Stimulated activated CD8-positive, alpha-beta memory T cell treated with anti-CD3 and anti-CD28 coated beads, Interleukin-4, amount 100 ng/mL, for 48 hours (primary cell): Measurements from ENCODE around the gene NPEPPS.
"Not testable (repeated sequence)": the region's sequence is repeated elsewhere in the genome, so short reads cannot be mapped to it uniquely, and the experiment has no call there.

Experiments
- DNase-seq: peaks from one replicate; pipeline ENCODE4 v3.0.0-alpha.2; 2020

Gene NPEPPS

DNA sequence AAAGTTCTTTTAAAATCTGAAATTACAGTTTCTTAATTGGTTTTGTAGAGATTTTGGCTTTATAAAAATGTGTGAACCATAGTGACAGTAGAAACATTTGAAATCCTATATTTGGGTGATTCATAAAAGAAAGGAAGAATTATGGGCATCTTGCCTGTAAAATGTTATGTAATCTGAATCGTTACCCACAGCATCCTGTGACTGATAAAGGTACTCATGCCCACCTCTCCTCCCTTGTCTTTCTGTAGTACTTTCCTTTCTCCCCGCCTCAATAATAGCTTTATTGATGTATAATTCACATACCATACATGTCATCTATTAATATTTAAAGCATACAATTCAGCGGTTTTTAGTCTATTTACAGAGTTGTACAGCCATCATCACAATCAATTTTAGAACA is 36.4 kb downstream of the NPEPPS start:
- not testable (repeated sequence) for DNase-seq

DNA sequence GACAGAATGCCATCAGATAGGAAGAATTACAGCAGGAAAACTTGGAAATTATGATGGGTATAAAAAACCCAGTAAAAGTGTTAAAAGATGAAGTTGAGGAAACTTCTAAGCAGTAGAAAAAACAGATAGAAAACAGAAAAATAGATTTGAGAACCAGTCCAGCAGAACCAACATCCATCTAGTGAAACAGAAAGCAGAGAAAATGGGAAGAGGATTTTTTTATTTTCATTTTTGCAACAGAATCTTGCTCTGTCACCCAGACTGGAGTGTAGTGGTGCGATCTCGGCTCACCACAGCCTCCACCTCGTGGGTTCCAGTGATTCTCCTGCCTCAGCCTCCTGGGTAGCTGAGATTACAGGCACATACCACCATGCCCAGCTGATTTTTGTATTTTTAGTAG is 41.7 kb downstream of the NPEPPS start:
- not testable (repeated sequence) for DNase-seq

DNA sequence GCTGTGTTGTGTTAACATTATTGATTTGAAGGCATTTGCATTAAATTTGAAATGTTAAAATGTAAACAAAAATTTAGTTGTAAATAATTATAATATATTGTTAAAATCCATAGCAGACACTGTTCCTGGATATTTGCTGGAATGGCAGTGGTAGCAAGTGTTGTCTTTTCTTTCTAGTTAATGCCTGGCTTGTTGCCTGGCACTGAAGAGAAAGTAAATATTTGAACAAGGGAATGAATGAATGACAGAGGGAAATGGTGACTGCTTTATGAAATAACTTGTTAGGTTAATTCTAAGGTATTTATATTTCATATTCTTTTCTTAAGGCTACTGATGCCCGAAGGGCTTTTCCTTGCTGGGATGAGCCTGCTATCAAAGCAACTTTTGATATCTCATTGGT is 51.5 kb downstream of the NPEPPS start:
- not testable (repeated sequence) for DNase-seq

- not testable (repeated sequence) for DNase-seq
Measured at GRCh38 chr17:47586378-47587055, 55.6 kb downstream of the NPEPPS start.

DNA sequence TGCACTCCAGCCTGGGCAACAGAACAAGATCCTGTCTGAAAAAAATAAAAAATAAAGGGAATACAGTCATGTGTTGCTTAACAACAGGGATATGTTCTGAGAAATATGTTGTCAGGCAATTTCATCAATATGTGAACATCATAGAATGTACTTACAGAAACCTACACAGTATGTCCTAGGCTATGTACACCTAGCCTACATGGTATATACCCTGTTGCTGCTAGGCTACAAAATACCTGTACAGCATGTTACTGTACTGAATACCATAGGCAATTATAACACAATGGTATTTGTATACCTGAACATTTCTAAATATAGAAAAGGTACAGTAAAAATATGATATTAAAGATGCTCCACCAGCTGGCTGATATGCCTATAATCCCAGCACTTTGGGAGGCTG is 62.6 kb downstream of the NPEPPS start:
- not testable (repeated sequence) for DNase-seq

DNA sequence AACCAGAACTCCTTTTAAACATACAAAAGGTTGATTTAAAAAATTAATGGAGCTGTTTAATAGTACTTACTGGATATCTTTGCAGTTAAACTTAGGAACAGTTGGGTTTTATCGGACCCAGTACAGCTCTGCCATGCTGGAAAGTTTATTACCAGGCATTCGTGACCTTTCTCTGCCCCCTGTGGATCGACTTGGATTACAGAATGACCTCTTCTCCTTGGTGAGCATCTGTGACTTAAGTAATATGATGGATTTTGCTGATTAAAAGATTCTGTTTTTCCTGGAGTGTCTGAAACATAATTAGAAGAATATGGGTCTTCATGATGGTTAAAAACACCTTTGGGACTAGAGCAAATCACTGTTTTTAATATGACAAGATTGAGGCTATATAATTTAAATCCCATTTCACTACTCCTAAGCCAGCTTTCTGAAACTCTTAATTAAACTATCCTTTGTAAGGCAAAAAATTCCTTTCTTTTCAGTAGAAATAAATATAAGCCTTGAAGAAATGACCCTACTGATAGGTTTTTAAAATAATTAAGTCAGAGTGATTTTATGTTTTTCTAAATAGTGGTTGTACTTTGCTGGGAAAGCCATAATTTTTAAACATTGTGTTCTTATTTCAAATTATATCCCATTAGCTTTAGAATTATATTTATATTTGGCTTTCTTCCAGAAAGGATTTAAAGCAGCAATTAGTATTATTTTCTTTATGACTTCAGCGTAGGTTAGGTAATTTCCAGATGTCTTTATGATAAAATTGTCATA is 73.1 kb downstream of the NPEPPS start:
- no peak for DNase-seq

GRCh38 chr17:47604598-47604927 is 73.7 kb downstream of the NPEPPS start:
- no peak for DNase-seq

DNA sequence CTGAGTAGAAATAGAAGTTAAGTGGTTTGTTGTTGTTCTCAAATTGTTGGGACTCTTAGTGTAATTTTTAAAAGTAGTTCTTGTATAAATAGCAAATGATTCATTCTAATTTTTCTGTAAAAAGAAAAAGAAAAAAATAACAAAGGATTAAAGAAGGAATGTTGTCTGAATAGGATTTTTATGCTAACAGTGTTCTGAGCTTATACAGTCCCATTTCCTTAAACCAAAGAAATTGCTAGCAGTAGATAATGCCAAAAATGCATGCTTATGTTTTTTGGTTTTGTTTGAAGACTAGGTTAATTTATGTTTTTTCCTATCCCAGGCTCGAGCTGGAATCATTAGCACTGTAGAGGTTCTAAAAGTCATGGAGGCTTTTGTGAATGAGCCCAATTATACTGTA is 74.1 kb downstream of the NPEPPS start:
- no peak for DNase-seq

DNA sequence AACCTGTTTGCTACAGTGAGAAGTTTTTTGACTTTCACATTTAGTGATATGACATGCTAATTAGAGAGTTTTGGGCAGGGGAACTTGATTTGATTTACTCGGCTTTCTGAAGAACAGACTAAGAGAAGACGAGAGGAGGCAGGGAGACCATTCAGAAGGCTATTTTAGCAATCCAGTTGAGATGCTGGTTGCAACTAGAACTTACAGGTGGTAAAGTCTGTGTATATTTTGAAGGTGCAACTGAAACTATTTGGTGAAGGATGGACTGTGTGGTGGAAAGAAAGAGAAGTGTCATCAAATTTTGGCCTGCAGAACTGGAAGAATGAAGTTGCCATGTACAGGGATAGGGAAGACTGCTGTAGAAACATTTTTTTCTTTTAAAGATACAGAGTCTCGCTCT is 76.6 kb downstream of the NPEPPS start:
- no peak for DNase-seq

DNA sequence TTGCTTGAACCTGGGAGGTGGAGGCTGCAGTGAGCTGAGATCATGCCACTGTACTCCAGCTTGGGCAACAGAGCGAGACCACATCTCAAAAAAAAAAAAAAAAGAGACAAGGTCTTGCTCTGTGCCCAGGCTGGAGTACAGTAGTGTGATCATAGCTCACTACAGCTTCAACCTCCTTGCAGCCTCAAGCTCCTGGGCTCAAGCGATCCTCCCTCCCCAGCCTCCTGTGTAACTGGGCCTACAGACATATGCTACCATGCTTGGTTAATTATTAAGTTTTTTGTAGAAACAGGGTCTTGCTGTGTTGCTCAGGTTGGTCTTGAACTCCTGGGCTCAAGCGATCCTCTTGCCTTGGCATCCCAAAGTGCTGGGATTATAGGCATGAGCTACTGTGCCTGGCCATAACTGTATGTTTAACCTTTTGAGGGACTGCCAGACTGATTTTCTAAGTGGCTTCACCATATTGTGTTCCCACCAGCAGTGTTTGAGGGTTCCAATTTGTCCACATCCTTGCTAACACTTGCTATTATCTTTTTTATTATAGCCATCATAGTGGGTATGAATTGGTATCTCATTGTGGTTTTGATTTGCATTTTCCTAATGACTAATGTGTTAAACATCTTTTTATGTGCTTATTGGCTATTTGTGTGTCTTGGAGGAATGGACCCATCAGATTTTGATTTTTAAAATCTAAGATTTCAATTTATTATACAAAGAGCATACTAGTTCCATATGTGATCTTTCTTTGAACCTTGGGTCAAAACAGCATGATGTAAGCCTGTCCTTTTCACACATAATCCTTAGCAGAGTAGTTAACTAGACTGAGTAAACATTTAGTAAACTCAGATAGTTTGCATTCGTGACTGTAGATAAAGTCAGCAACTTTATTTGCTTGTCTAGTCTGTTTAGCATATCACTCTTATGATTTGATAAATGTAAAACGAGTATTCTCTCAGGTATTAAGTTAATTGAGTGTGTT is 80.8 kb downstream of the NPEPPS start:
- DNase-seq: no peak

DNA sequence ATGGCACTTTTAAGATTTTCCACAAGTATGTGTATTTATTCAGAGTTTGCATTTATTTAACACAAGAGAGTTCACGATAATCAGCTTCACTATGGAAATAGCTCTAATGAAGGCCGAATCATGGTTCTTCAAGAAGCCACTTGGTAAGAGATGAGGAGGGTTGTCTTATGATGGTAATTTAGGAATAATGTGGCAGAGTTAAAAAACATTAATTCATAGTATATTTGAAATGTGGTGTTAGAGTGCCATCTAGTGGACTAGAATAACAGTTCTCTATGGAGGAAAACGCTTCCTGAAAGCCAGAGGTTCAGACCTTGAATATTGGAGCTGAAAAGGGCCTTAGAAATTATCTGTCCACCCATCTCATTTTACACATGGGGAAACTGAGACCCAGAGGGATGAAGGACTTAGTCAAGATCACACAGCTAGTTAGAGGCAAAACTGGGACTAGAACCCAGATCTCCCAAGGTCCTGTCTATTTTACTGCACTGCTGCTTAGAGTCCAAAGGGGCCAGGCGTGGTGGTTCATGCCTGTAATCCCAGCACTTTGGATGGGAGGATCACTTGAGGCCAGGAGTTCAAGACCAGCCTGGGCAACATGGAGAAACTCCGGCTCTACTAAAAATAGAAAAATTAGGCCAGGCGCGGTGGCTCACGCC is 85.0 kb downstream of the NPEPPS start:
- no peak for DNase-seq

DNA sequence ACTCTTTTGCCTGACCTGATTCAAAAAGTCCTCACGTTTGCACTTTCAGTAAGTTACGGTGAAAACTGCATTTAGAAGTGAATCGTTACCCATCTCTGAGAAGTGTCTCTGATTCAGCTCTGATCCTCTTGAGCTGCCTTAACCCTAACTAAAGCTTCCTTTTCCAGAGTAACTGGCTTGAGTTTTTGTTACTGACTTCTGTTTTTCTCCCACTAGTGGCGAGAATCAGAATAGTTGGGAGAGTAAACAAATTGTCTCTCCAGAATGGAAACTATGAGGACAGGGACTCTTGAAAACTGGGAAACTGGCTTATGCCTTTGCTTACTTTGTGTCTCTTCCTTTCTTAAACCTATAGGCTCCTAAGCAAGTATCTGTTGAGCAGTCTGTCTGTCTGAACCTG is 87.5 kb downstream of the NPEPPS start:
- DNase-seq: no peak

DNA sequence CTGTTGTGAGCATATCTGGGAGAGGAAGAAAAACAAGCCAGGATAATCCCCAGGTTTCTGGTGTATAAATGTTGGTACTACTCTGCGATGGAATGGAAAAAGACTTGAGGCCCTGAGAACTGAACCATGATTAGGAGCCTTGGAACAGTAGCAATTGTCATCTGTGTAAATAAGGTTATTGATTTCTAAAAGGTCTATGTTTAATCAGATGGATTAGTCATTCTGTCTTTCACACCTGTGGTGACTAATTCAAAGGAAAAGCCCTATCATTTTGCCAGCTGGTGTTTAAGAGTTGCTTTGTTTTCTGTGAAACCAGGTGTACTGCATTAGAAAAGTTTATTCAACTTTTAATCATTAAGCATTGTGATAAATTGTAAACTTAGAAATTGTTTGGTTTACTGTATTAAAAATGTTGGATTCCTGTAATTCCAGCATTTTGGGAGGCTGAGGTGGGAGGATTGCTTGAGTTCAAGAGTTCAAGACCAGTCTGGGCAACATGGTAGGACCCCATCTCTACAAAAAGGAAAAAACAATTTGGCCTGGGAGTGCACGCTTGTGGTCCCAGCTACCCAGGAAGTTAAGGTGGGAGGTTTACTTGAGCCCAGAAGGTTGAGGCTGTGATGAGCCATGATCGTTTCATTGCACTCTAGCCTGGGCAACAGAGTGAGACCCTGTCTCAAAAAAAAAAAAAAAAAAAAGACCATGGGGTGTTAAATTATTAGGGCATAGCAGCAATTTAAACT is 89.8 kb downstream of the NPEPPS start:
- DNase-seq: no peak

DNA sequence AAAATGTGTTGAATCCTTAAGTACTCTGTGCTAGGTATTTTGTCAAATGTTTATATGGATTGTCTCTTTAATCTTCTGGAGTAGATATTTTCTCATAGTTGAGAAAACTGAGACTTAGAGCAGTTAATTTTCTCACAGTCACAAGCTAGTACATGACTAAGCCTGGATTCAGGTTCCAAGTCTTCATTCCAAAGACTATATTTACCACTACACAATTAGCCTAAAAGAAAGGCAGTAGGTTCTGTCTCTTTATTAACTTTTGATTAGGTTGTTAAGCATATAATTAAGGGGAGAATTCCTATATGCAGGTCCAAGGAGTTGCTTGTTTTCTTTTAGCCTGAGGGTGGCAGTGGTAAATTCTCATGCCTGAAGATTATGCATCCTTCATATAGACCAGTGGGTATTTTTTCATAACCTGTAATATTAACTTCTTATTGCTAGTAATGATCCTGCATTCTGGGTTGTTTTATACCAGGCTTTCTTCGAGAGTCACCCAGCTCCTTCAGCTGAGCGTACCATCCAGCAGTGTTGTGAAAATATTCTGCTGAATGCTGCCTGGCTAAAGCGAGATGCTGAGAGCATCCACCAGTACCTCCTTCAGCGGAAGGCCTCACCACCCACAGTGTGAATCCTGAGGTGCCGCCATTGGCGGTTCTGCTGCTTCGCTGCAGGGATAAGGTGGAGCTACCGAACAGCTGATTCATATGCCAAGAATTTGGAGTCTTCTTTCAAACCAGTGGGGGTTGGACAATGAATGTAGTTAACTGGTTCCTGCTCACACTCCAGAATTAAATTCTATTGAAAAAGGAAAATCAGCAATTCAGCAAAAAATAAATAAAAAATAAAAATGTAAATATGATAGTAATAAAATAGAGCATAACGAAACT is 90.6 kb downstream of the NPEPPS start:
- DNase-seq: no peak

- no peak for DNase-seq
Measured at GRCh38 chr17:47622180-47622549, 91.3 kb downstream of the NPEPPS start.

- DNase-seq: no peak
Measured at GRCh38 chr17:47624727-47625068, 93.8 kb downstream of the NPEPPS start.

DNA sequence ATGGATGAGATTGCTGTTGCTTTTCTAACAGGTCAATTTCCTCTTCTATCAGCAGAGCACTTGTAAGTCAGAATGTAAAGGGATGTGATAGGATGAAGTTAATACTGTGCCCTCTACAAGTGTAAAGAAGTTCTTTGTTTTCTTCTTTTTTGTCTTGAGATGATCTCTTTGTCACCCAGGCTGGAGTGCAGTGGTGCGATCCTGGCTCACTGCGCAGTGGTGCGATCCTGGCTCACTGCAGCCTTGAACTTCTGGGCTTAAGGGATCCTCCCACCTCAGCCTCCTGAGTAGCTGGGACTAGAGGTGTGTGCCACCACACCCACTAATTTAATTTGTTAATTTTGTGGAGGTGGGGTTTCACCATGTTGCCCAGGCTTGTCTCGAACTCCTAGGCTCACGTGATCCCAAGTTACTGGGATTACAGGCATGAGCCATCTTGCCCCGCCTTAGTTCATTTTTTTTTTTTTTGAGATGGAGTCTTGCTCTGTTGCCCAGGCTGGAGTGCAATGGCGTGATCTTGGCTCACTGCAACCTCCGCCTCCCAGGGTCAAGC is 97.2 kb downstream of the NPEPPS start:
- DNase-seq: no peak

GRCh38 chr17:47629826-47630225 is 98.9 kb downstream of the NPEPPS start:
- no peak for DNase-seq

GRCh38 chr17:47630614-47631013 is 99.7 kb downstream of the NPEPPS start:
- no peak for DNase-seq

DNA sequence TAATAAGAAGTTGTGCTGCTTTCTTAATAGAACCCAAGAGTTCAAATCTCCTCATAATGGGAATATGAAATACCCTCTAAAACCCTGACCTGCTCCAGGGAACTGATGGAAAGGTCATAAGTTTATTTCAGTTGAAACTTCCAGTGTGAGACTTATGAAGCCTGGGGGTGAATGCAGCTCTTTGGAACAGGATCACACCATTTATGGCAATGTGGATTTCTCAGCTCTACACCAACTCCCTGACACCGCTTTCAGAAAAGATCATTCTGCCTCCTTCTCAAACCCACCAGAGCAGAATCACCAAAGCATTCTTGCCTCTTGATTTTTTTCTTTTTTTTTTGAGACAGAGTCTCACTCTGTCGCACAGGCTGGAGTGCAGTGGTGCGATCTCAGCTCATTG is 102.1 kb downstream of the NPEPPS start:
- DNase-seq: no peak

DNA sequence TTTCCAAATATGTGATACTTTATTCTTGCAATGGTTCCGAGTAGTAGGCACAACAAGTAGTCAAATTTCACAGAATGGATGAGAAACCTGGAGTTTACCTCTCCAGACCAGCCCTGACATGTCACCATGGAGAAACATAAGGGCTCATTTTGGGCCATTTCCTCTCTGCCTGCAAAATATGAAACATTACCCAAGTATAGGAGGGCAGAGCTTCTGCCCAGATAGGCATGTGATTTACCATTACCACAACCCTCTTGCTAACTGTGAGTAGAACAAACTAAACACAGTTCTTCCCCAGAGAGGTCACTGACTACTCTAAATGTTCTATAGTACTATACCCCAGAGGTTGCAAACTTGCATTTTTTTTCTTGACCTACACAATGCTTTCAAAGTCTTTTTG is 103.1 kb downstream of the NPEPPS start:
- DNase-seq: no peak
